ENCODE results near the gene MYH2. TPM values are rescaled to one million over a fixed set of nuclear protein-coding genes. Genes with fewer than 3 reads are reported as not detected.

Gene MYH2
- total RNA-seq, 2 donors from 2014 or later: 0.99 TPM; not detected in 1

GRCh38 chr17:10477701-10478100, 71.8 kb downstream of the MYH2 start:
- DNase-seq: no peak
- H3K27me3 ChIP-seq (ENCODE audit: control insufficient read depth, insufficient read depth, low read length, poor library complexity, severe bottlenecking): no peaks in the 10 kb centered on the region
- Mint-ChIP-seq H3K9me3 (peaks cover 16% of the 10 kb centered on the region), H3K36me3 (ENCODE audit: low read depth) (peaks cover 2% of the 10 kb centered on the region), H3K4me3 (no peak overlapping the region), H3K4me1 (no peaks in the 10 kb centered on the region), H3K27me3 (ENCODE audit: insufficient read depth) (peaks cover 3% of the 10 kb centered on the region), H3K27ac (no peak overlapping the region)
- H3K9ac ChIP-seq (ENCODE audit: extremely low read depth, low read length, poor library complexity, severe bottlenecking): no peak overlapping the region
- WGBS, 2 experiments (ENCODE audit: insufficient coverage in 1 of 2, insufficient read length in 1 of 2): 89% methylated on average over 1 of the region's 1 CpG
- H3K4me3 ChIP-seq (ENCODE audit: low read length): no peak overlapping the region
- H3K9me3 ChIP-seq (ENCODE audit: control insufficient read depth, low read length): peaks cover 14% of the 10 kb centered on the region
- H3K4me1 ChIP-seq (ENCODE audit: control insufficient read depth, insufficient read depth, low read length): no peaks in the 10 kb centered on the region
- TF ChIP-seq CTCF (conservative IDR thresholded peaks at IDR 0.05): no peak
- H3K27ac ChIP-seq (ENCODE audit: low read depth, low read length): no peak overlapping the region
- H3K36me3 ChIP-seq (ENCODE audit: control insufficient read depth, insufficient read depth, low read length): no peaks in the 10 kb centered on the region

GRCh38 chr17:10474536-10474935, 74.9 kb downstream of the MYH2 start:
- H3K4me1 Mint-ChIP-seq: no peaks in the 10 kb centered on the region
- no peak overlapping the region for H3K27ac Mint-ChIP-seq
- Histone ChIP-seq H3K4me1 (ENCODE audit: control insufficient read depth, insufficient read depth, low read length) (no peaks in the 10 kb centered on the region), H3K27ac (ENCODE audit: low read depth, low read length) (no peak overlapping the region), H3K27me3 (ENCODE audit: control insufficient read depth, insufficient read depth, low read length, poor library complexity, severe bottlenecking) (no peaks in the 10 kb centered on the region), H3K36me3 (ENCODE audit: control insufficient read depth, insufficient read depth, low read length) (no peaks in the 10 kb centered on the region), H3K9me3 (ENCODE audit: control insufficient read depth, low read length) (no peaks in the 10 kb centered on the region), H3K4me3 (ENCODE audit: low read length) (no peak overlapping the region), H3K9ac (ENCODE audit: extremely low read depth, low read length, poor library complexity, severe bottlenecking) (no peak overlapping the region)
- no peaks in the 10 kb centered on the region for H3K36me3 Mint-ChIP-seq (ENCODE audit: low read depth)
- H3K27me3 Mint-ChIP-seq (ENCODE audit: insufficient read depth): no peaks in the 10 kb centered on the region
- no peaks in the 10 kb centered on the region for H3K9me3 Mint-ChIP-seq
- WGBS, 2 experiments (ENCODE audit: insufficient coverage in 1 of 2, insufficient read length in 1 of 2): 88 to 100% methylated on average over 2 to 3 of the region's 4 CpGs
- TF ChIP-seq CTCF (conservative IDR thresholded peaks at IDR 0.05): no peak
- no peak for DNase-seq
- H3K4me3 Mint-ChIP-seq: no peak overlapping the region

- no peak for DNase-seq
- 100% methylated on average over 1 of the region's 1 CpG; no CpG with 5 or more reads in 1 of the 2 experiments for WGBS, 2 experiments (ENCODE audit: insufficient coverage in 1 of 2, insufficient read length in 1 of 2)
Measured at GRCh38 chr17:10471858-10472257, 77.6 kb downstream of the MYH2 start.

More at GRCh38 chr17:10471858-10472257, 77.6 kb downstream of the MYH2 start:
- no peak overlapping the region for H3K27ac Mint-ChIP-seq
- H3K27me3 ChIP-seq (ENCODE audit: control insufficient read depth, insufficient read depth, low read length, poor library complexity, severe bottlenecking): no peaks in the 10 kb centered on the region
- no peaks in the 10 kb centered on the region for H3K4me1 Mint-ChIP-seq
- H3K9me3 Mint-ChIP-seq: no peaks in the 10 kb centered on the region
- H3K27me3 Mint-ChIP-seq (ENCODE audit: insufficient read depth): no peaks in the 10 kb centered on the region
- H3K27ac ChIP-seq (ENCODE audit: low read depth, low read length): no peak overlapping the region
- H3K4me3 ChIP-seq (ENCODE audit: low read length): no peak overlapping the region
- H3K9ac ChIP-seq (ENCODE audit: extremely low read depth, low read length, poor library complexity, severe bottlenecking): no peak overlapping the region
- H3K9me3 ChIP-seq (ENCODE audit: control insufficient read depth, low read length): no peaks in the 10 kb centered on the region
- no peak overlapping the region for H3K4me3 Mint-ChIP-seq
- no peaks in the 10 kb centered on the region for H3K4me1 ChIP-seq (ENCODE audit: control insufficient read depth, insufficient read depth, low read length)
- H3K36me3 Mint-ChIP-seq (ENCODE audit: low read depth): no peaks in the 10 kb centered on the region
- no peak for TF ChIP-seq CTCF (conservative IDR thresholded peaks at IDR 0.05)
- H3K36me3 ChIP-seq (ENCODE audit: control insufficient read depth, insufficient read depth, low read length): no peaks in the 10 kb centered on the region

Other genes starting within 250 kb of the MYH2 start
- not detected for gene MYH13, start 176.7 kb downstream of the MYH2 start, total RNA-seq
- gene MYH8, start 127.7 kb downstream of the MYH2 start, total RNA-seq: not detected
- gene MYH4, start 80.1 kb downstream of the MYH2 start, total RNA-seq: not detected
- not detected for gene MYH1, start 31.1 kb downstream of the MYH2 start, total RNA-seq
- 1 to 10 TPM; 1.7 to 2.0 TPM for gene MYH3, start 107.7 kb upstream of the MYH2 start, total RNA-seq
- gene SCO1, start 147.9 kb upstream of the MYH2 start, total RNA-seq: 10 to 100 TPM; 43.3 to 43.9 TPM
- 1 to 10 TPM; 6.8 to 8.9 TPM for gene ADPRM, start 147.9 kb upstream of the MYH2 start, total RNA-seq
- 10 to 100 TPM in 1 of 2 donors, 1 to 10 TPM in 1; 1.4 to 10.9 TPM for gene TMEM220, start 180.4 kb upstream of the MYH2 start, total RNA-seq